Astrocyte of the spinal cord (primary cell): ENCODE data around the gene KIAA1958.

ENCODE experiments used
- DNase-seq: peaks from one replicate; pipeline ENCODE4 v3.0.0; 2011; ENCODE audit warnings: low read depth, low spot score
- H3K4me3 ChIP-seq: 2 replicates; pipeline ENCODE4 v1.5.1; 2011; ENCODE audit warnings: low read depth, mild to moderate bottlenecking, low read length, moderate library complexity
- in situ Hi-C: cut with HindIII; loops from 2 replicates; pipeline ENCODE4 v1.10.0; 2017; ENCODE audit warnings: low sequenced_read_pairs
- TF ChIP-seq, protein P1 (sequence below): IDR thresholded peaks from 2 replicates; pipeline ENCODE4 v1.5.1; 2012; ENCODE audit warnings: low read depth, mild to moderate bottlenecking, low read length, inconsistent platforms

KIAA1958 gene

DNA sequence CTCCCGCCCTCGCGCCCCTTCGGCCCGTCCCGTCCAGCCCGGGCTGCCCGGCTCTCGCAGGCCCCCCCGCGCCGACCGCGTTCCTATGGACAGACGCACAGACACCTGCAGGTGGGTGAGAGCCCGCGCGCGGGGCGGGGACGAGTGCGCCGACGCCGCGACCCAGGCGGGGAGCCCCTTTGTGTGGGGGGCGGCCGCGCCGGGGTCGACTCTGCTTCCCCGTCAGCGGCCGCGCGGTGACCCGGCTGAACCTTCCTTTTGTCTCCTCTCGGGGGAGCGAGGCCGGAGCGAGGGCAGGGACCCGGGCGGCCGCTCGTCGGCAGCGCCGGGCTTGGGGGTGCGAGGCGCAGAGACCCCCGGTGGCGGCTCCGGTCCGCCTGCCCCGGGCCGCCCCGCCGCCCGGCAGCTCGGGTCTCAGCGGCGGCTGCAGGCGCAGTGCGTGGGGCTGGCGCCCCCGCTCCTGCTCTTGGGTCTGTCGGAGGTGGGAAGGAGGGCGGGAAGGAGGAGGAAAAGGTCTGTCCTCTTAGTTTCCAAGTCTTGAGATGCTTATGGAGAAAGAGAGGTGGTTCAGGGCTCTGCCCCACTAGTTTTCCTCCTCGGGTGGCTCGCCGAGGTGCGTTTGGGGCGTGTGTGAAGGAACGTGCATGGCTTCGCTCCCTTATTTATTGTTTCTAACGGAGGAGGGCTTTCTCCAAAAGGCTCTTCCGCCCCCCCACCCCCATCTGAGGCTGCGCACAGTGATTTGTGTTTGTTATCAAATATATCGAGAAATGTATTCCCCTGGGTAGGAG, 576 bp downstream of the KIAA1958 start:
- H3K4me3 ChIP-seq = peak overlapping the region; percentile 62
- TF ChIP-seq, protein P1, sequence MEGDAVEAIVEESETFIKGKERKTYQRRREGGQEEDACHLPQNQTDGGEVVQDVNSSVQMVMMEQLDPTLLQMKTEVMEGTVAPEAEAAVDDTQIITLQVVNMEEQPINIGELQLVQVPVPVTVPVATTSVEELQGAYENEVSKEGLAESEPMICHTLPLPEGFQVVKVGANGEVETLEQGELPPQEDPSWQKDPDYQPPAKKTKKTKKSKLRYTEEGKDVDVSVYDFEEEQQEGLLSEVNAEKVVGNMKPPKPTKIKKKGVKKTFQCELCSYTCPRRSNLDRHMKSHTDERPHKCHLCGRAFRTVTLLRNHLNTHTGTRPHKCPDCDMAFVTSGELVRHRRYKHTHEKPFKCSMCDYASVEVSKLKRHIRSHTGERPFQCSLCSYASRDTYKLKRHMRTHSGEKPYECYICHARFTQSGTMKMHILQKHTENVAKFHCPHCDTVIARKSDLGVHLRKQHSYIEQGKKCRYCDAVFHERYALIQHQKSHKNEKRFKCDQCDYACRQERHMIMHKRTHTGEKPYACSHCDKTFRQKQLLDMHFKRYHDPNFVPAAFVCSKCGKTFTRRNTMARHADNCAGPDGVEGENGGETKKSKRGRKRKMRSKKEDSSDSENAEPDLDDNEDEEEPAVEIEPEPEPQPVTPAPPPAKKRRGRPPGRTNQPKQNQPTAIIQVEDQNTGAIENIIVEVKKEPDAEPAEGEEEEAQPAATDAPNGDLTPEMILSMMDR = no peak
- in situ Hi-C loops = no loop called here
- DNase-seq = peak; percentile 54

DNA sequence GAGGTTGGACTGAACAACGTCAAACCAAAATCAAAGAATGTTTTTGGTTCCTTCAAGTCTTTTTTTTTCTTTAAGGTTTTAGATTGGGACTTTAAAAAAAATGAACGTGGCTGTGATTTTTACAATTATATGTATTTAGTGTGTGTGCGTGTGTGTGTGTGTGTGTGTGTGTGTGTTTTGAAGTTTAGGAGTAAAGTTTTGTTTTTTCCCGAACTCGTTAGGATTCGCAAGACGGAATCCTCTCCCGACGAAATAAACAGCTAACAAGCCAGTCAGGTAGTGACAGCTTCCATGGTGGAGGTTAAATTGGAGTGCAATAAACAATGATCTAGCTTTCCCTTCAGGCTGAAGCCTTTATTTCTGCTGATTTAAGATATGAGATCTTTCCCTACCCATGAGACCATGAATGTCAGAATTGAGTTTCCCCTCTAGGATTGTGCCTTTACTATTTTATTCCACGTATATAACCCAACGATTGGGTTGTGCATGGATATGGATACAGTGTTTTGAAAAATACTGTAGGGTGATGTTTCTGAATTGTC, 1.2 kb downstream of the KIAA1958 start:
- TF ChIP-seq, protein P1 = no peak
- DNase-seq = no peak
- in situ Hi-C loops = no loop called here
- H3K4me3 ChIP-seq = peak overlapping the region; percentile 62

DNA sequence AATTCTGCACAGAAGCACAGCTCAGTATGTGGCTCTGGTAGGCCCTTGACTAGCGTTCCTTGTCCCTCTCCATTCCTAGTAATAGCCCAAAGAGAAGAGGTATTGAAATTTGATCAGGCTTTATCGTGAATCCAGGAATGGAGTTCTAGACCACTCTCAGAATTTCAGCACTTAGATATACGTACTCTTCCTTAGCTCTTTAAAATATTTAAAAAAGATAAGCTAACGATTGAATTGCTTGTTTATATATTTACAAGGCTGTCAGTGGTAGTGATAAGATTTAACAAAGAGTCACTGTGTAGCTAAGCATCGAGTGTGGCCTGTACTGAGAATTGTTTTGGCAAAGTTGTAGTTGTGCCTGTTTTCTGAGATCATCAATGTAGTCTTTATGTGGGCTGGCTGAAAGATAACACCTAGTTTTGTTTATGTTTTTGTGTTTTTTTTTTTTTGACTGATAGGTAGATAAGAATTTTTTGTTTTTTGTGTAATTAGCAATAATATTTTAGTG, 2.5 kb downstream of the KIAA1958 start:
- TF ChIP-seq, protein P1 = no peak

DNA sequence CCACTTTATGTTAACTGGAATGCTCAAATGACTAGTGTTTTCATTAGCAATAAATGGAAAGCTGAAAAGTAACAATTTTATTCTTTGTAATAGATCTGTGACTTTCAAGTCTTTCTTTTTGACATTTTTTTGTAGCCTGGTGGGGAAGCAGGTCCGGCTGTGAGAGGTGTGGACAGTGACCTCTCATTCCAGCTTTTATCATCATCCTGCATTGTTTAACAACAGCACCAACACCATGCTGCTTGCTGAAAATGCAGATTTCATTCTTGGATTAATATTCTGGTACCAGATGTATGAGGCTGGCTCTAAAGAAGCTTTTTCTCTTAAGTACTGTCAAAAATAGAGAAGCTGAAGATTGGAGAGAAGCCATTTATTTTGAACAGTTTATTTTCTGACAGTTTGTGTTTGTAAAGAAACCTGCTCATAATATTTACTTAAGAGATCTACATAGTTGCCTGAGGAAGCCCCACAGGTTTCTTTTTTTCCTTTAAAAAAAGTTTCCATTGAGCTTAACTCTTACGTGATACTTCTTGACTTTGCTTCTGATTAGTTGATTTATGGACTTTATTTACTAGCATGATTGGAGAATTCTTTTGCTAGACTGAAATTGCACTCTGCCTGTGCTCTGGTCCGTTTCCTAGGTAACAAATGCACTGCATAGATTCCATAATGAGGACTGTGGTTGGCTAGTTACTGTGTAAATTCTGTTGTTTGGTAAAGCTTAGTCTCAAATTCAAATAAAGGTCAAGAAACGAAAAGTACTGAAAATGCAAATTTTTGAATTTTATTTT, 3.4 kb downstream of the KIAA1958 start:
- DNase-seq = no peak
- H3K4me3 ChIP-seq = no peak overlapping the region
- in situ Hi-C loops = no loop called here
- TF ChIP-seq, protein P1 = no peak

More for the DNA sequence above, 2.5 kb downstream of the KIAA1958 start:
- no peak for DNase-seq
- no peak overlapping the region for H3K4me3 ChIP-seq
- in situ Hi-C loops = no loop called here

DNA sequence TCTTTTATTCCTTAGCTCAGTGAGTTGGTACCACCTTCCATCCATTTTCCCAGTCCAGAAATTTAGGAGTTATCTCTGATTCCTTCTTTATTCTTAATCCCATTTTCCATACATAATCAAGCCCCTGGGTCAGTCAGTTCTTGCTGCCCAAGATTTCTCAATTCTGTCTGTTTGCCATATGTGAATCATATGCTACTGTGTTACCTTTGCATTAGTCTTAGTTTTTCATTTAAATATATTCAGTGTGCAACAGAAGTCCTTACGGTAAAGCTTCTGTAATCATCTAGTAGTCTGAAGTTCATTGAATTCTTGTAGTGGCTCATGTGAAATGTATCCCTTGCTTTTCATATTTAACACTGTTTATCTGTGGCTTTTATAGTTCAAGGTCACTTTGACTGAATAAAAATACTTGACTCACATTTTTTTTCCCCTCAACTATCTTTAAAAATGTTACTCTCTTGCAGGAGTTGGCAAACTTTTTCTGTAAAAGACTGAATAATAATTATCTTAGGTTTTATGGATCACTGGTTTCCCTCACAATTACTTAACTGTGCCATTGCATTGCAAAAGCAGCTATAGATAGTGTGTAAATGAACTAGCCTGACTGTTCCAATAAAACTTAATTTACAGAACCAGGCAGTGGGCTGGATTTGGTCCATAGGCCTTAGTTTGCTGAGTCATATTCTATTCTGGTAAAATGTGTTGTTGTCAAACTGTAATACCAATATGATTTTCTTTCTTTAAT, 6.9 kb downstream of the KIAA1958 start:
- DNase-seq = no peak
- H3K4me3 ChIP-seq = no peak overlapping the region
- TF ChIP-seq, protein P1 = no peak
- in situ Hi-C loops = no loop called here

DNA sequence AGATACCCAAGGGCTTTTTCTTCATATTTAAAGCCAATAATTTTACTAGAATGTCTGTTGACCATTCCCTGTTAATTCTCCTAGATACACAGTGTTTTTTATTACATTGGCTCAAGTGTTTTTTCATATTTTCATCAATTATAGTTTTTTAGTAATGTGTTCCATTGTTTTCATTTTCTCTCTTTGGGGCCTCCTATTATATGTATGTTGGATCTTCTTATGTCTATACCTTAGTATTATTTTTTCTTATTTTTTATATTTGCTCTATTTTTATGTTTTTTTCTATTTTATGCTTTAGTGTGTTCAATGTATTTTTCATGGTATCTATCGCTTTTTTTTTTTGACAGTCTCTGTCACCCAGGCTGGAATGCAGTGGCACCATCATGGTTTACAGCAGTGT, 7.5 kb downstream of the KIAA1958 start:
- DNase-seq = no peak
- TF ChIP-seq, protein P1 = no peak
- in situ Hi-C loops = no loop called here
- H3K4me3 ChIP-seq = no peak overlapping the region
